Stimulated activated CD8-positive, alpha-beta memory T cell treated with anti-CD3 and anti-CD28 coated beads, Interleukin-15, amount 100 ng/mL, for 1 hour (primary cell): Measurements from ENCODE around the gene CDT1.

Experiments used
- DNase-seq: peaks from one replicate; pipeline ENCODE4 v3.0.0-alpha.2; 2020; ENCODE audit warnings: low read depth

Gene CDT1

DNA sequence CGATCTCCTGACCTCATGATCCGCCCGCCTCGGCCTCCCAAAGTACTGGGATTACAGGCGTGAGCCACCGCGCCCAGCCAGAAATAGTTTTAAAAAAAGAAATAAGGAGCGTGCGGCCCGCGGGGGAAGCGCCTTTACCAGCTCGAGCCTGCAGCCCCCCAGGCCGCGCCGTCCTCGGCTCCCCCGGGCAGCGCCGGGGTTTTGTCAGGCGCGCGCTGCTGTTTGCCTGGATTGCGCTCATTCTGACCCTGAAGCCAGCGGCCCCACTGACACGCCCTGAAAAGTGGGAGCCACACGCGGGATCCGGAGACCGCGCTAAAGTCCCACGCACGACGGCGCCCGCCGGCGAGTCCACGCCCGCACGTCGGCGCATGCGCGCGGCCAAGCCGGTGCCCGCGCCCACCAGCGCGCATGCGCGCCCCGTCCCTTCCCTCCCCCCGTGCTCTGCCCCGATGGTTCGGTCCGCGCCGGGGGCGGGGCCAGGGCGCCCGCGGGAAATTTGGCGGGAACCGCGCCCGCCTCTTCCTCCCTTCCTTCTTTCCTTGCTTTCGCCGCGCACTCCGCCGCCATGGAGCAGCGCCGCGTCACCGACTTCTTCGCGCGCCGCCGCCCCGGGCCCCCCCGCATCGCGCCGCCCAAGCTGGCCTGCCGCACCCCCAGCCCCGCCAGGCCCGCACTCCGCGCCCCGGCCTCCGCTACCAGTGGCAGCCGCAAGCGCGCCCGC lies at the start of gene CDT1:
TSS of gene CDT1 (plus strand) at position 526 of the 724 bp plus-strand sequence. CDS start at position 569, 43 bp downstream.
- DNase-seq, result peak; percentile 53

- DNase-seq, result no peak
Measured at GRCh38 chr16:88754109-88754911, 49.3 kb upstream of the CDT1 start.

DNA sequence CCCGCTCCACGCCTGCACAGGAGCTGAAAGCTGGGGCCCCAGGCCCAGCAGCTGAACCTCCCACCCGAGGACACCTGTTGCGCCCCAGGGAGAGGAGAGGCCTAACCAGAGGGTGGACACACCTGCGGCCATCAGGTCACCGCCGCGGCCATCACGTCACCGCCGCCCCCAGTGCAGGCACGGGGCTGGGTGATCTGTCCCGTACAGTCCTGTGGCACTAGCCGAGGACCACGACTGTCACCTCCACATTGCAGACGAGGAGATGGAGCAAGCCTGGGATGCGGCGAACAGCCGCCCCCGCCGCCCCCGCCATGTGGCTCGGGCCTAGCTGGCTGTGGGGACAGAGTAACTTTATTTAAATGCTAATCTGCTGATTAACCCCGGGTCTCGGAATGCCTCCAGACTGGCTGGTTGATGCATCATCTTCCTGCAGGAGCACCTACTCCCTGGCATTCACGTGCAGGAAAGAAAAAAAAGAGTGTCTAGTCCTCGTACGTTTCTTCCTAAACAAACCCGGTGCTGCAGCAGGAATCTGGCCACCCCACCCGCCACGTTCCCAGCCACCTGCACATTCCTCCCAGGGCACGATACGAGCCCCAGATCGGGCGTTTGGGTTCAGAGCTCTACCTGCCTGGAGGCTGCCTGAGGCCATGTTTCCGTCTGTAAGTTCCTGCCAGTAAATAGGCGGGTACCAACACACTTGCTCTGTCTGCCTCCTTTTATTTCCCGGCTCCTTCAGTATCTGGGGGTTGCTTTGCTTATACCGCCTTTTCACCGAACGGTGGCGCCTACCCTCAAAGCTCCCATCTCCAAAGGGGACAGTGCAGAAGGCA lies 48.5 kb upstream of the CDT1 start:
- no peak for DNase-seq

DNA sequence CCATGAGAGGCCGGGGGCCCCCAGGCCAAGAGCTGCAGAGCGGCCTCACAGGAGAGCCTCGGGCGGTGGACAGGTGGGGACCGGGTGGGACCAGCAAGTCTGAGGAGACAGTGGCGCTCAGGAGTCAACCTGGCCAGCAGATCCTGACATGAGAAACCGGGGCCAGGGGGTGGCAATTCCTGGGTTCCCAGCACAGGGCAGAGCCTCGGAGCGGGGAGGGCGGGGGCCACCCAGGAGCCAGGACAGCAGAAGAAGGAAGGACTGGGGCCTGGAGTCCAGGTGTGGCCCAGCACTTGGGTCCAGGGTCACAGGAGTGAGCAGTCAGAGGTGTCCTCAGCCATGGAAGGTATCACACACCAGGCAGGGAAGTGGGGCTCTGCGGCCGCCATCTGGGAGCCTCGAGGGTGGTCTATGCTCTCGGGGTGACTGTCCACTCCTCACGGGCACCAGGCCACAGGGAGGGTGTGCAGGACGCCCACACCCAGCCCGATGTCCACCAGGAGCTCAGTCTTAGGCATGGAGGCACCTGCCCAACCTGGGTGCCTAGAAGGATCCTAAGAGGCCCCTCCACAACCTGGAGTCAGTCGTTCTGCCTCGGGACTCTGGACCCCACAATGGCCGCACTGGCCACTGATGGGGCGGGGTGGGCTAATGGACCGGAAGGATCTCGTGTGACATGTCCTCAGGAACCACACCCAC lies 47.7 kb upstream of the CDT1 start:
- DNase-seq, result no peak

DNA sequence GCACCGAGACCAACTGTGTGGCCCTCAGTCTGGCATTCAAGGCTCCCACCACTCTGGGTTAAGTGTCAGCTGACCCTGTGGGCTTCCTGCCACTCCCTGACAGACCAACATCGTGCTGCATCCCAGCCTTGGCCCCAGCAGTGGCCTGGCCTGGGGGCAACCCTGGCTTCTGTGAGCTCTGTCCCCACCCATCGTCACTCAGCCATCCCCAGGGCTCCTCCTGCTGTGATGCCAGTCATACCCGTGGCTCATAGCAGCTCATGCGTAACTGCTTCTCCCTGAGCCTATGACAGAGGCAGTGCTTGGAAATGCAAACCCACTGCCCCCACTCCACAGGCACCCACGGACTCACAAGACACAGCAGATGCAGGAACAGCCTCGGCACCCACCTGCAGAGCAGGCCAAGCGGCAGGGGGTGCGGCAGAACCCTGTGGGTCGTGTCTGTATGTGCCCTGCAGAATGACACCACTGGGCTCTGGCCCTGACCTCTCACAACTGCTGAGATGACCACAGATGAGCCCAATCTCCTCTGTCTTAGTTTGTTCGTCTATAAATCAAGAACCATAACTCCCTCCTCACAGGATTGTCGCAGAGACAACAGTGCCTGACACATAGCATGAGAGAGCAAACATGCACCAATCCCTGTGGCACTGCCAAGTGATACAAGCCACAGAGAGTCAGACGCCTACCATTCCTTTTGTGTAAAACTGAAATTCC lies 45.2 kb upstream of the CDT1 start:
- DNase-seq, result no peak

- no peak for DNase-seq
Measured at GRCh38 chr16:88758944-88759244, 44.7 kb upstream of the CDT1 start.

DNA sequence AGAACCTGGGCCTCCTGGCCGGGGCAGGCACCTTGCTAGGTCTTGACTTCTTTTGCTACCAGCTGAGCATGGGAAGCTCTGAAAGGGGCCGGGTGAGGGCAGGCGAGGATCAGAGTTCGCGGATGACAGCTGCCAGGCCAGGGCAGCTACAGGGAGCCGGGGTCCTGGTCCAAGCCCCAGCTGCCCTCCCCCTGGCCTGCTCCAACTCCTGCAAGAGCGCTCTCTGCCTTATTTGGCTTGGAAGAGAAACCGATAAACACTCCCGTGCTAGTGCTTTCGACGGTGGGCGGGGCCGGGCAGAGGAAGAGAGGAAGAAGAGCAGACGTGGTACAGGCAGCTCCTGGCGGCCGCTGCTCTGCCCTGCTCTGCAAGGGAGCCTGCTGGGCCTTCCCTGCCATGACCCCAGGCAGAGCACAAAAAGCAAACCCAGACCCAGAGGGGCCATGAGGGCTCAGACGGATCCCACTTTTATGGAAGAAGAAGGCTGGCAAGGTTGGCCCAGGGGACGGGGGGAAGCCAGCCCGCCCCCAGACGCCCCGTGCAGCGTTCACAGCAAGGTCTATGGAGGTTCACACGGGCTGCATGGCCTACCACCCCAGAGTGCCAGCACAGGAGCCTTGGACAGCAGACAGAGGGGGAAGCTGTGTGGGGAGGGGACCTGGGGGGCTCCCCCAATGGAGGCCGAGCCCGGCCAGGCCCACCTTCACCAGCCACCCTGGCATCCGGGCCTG lies 44.2 kb upstream of the CDT1 start:
- DNase-seq, result no peak

- no peak for DNase-seq
Measured at GRCh38 chr16:88759976-88760350, 43.6 kb upstream of the CDT1 start.

DNA sequence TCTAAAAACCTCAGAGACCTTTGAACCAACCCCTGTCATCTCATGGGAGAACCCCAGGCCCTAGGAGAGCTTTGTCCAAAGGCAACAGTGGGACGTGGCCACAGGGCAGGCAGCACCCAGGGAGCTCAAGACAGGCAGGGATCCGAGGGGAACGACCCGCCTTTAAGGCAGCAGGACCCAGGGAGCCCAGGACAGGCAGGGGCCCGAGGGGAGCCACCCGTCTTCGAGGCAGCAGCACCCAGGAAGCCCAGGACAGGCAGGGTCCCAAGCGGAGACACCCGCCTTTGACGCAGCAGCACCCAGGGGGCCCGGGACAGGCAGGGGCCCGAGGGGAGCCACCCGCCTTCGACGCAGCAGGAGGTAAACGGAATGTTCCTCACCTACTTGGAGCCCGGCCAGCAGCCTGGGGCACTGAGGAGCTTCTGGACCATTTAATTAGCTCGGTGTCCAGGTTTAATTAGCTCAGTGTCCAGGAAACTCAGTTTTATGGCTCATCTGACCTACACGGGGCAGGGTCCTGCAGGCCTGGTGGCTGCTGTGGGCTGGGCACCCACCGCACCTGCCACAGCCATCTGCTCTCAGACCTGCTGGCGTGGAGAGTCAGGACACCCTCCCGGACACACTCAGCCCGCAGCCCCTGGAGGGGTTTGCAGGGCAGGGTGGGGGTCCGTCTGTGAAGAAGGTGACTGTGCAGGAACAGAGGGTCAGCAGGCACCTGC lies 43.0 kb upstream of the CDT1 start:
- no peak for DNase-seq

DNA sequence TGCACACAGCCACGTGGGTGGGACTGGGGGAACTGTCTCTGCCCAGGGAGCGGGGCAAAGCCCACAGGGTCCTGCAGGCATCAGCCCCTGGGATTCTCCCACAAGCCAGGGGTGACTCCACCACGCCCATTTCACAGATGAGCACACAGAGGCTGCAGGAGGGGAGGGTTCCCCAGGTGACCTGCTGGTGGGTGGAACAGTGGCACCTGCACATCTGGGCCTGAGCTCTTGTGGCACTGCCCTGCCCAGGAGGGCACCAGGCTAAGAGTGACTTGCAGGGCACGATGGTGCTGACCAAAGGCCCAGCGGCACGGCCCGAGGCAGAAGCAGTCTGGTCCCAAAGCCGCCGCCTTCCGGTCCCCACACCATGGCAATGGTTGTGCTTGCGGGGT lies 42.5 kb upstream of the CDT1 start:
- no peak for DNase-seq

- DNase-seq, result no peak
Measured at GRCh38 chr16:88761830-88762229, 41.8 kb upstream of the CDT1 start.

DNA sequence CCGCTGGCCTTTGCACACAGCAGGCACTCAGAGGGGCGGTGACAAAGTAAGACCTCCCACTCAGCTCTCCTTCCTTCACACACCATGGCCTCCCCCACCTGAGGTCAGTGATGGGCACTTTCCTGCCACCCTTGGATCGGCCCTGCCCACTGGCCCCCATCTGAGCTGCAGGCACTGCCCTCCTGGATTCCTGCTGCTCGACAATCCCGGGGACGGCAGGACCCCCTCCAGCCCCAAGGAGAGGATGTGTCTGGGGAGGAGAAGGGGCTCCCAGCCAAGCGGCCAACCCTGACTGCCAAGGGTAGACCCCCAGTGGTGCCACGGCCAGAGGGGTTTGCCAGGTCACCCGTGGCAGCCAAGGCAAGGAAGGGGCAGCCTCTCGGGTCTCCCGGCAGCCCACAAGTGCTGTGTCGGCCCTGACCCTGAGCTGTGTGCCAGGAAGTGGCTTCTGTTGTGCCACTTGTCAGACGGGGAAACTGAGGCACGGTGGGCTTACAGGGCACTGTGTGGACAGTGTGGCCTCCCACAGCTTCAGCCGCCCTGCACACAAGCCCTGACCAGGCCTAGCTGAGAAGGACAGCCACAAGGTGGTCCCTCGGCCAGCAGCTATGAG lies 41.2 kb upstream of the CDT1 start:
- no peak for DNase-seq

GRCh38 chr16:88762941-88763340 lies 40.6 kb upstream of the CDT1 start:
- DNase-seq, result no peak

GRCh38 chr16:88763502-88764053 lies 40.0 kb upstream of the CDT1 start:
- no peak for DNase-seq

GRCh38 chr16:88764080-88764479 lies 39.5 kb upstream of the CDT1 start:
- no peak for DNase-seq

DNA sequence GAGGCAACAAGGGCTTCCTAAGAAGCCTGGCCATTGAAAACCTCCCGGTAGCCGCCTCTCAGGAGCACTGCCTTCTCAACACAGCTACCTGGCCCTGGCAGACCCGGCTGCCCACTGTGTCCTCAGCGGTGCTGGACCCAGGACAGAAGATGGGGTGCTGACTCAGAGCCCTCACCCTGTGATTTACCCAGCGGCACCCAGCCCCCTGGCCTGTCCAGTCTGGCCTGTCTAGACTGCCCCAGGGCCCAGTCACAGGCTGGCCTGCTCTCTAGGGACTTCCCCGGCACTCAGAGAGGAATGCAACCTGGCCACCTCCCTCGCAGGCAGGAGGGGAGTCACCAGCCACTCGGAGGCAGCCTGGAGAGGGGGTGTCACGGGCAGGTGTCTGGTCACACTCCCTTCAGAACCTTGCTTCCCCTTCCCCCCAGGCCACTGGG lies 38.7 kb upstream of the CDT1 start:
- DNase-seq, result no peak

GRCh38 chr16:88766975-88767374 lies 36.6 kb upstream of the CDT1 start:
- DNase-seq, result no peak

GRCh38 chr16:88767546-88768070 lies 36.0 kb upstream of the CDT1 start:
- DNase-seq, result no peak
